Measurements from ENCODE around the gene CARD6. TPM values are rescaled to one million over a fixed set of nuclear protein-coding genes. Genes with fewer than 3 reads are reported as not detected.
A peak's percentile ranks its signal among the peaks of the same experiment; 100 is the strongest.

CARD6 gene
- total and polyA plus RNA-seq, 10 of the 15 experiments (the other 5 are each of a cell fraction or from before 2014, with no cell fraction given): 0.29 to 1.2 (median 0.62) TPM

DNA sequence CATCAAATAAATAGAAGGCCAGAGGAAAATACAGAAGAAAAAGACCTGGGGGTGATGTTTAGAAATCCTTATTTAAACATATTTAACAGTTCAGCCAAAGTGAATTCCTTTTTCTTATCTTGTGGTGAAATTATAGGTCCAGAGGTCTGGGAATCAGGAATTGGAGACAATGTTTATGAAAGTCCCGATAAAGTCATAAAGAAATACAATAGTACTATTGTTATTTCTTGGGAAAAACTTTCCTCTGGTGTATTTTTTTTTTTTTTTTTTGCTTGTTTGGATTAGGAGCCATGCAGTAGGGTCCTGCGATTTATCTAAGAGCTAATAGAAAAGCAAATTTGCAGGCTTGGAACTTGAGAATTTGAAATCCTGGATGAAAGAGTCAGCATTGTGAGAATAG lies 68.6 kb downstream of the CARD6 start (continued):
- TF ChIP-seq, protein P1, sequence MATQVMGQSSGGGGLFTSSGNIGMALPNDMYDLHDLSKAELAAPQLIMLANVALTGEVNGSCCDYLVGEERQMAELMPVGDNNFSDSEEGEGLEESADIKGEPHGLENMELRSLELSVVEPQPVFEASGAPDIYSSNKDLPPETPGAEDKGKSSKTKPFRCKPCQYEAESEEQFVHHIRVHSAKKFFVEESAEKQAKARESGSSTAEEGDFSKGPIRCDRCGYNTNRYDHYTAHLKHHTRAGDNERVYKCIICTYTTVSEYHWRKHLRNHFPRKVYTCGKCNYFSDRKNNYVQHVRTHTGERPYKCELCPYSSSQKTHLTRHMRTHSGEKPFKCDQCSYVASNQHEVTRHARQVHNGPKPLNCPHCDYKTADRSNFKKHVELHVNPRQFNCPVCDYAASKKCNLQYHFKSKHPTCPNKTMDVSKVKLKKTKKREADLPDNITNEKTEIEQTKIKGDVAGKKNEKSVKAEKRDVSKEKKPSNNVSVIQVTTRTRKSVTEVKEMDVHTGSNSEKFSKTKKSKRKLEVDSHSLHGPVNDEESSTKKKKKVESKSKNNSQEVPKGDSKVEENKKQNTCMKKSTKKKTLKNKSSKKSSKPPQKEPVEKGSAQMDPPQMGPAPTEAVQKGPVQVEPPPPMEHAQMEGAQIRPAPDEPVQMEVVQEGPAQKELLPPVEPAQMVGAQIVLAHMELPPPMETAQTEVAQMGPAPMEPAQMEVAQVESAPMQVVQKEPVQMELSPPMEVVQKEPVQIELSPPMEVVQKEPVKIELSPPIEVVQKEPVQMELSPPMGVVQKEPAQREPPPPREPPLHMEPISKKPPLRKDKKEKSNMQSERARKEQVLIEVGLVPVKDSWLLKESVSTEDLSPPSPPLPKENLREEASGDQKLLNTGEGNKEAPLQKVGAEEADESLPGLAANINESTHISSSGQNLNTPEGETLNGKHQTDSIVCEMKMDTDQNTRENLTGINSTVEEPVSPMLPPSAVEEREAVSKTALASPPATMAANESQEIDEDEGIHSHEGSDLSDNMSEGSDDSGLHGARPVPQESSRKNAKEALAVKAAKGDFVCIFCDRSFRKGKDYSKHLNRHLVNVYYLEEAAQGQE (IDR thresholded peaks at IDR 0.05; ENCODE audit: low read depth, low read length): no peak
- TF ChIP-seq YBX1 (IDR thresholded peaks at IDR 0.05) (no peak), NFXL1 (IDR thresholded peaks at IDR 0.05; ENCODE audit: borderline replicate concordance) (no peak), ASH2L (IDR thresholded peaks at IDR 0.05; ENCODE audit: borderline replicate concordance, low read depth) (no peak), HCFC1 (IDR thresholded peaks at IDR 0.05; ENCODE audit: low read length) (no peak), ETV6 (conservative IDR thresholded peaks at IDR 0.05 in 1 of 2, IDR thresholded peaks at IDR 0.05 in 1 of 2; ENCODE audit: borderline replicate concordance in 1 of 2, low read depth in 1 of 2) (no peak), CREB1 (IDR thresholded peaks at IDR 0.05; ENCODE audit: low read depth) (no peak)
- TF ChIP-seq, protein P2, sequence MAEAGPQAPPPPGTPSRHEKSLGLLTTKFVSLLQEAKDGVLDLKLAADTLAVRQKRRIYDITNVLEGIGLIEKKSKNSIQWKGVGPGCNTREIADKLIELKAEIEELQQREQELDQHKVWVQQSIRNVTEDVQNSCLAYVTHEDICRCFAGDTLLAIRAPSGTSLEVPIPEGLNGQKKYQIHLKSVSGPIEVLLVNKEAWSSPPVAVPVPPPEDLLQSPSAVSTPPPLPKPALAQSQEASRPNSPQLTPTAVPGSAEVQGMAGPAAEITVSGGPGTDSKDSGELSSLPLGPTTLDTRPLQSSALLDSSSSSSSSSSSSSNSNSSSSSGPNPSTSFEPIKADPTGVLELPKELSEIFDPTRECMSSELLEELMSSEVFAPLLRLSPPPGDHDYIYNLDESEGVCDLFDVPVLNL (IDR thresholded peaks at IDR 0.05; ENCODE audit: low read depth, low read length): no peak
- TF ChIP-seq, protein P3, sequence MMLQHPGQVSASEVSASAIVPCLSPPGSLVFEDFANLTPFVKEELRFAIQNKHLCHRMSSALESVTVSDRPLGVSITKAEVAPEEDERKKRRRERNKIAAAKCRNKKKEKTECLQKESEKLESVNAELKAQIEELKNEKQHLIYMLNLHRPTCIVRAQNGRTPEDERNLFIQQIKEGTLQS (IDR thresholded peaks at IDR 0.05; ENCODE audit: borderline replicate concordance, extremely low read depth, low read depth, low read length): no peak
- TF ChIP-seq, protein P4, sequence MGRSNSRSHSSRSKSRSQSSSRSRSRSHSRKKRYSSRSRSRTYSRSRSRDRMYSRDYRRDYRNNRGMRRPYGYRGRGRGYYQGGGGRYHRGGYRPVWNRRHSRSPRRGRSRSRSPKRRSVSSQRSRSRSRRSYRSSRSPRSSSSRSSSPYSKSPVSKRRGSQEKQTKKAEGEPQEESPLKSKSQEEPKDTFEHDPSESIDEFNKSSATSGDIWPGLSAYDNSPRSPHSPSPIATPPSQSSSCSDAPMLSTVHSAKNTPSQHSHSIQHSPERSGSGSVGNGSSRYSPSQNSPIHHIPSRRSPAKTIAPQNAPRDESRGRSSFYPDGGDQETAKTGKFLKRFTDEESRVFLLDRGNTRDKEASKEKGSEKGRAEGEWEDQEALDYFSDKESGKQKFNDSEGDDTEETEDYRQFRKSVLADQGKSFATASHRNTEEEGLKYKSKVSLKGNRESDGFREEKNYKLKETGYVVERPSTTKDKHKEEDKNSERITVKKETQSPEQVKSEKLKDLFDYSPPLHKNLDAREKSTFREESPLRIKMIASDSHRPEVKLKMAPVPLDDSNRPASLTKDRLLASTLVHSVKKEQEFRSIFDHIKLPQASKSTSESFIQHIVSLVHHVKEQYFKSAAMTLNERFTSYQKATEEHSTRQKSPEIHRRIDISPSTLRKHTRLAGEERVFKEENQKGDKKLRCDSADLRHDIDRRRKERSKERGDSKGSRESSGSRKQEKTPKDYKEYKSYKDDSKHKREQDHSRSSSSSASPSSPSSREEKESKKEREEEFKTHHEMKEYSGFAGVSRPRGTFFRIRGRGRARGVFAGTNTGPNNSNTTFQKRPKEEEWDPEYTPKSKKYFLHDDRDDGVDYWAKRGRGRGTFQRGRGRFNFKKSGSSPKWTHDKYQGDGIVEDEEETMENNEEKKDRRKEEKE (IDR thresholded peaks at IDR 0.05): no peak

Small RNA genes within 50 kb of the gene (small RNA-seq; reads per million reads assigned to genes)
- gene SNORD72: 305 reads per million, percentile 99 among the genes with 10 or more reads in this experiment

Other genes starting within 250 kb of the CARD6 start
- 1.9 and 2.6 TPM in 2 replicates for gene PTGER4, start 161.5 kb upstream of the CARD6 start, total RNA-seq (2014; rRNA removed)
- 0.32 and 0.54 TPM in 2 replicates for gene PTGER4, start 161.5 kb upstream of the CARD6 start, total RNA-seq (2014; rRNA removed; fragmentation: Illumina TruSeq; extraction: Trizol)
- 1.8 and 1.9 TPM in 2 replicates for gene PTGER4, start 161.5 kb upstream of the CARD6 start, total RNA-seq (2021)
- gene PTGER4, start 161.5 kb upstream of the CARD6 start, polyA plus RNA-seq (2011; rRNA removed): 2.8 and 3.7 TPM in 2 replicates
- gene PTGER4, start 161.5 kb upstream of the CARD6 start, polyA plus RNA-seq (2014; fragmentation: Illumina TruSeq; extraction: Trizol): 0.22 and 0.31 TPM in 2 replicates
- gene PTGER4, start 161.5 kb upstream of the CARD6 start, polyA plus RNA-seq (2014; fragmentation: Nextera tagmentation; extraction: Ambion mirVana): under 1 TPM; 0.15 to 0.18 TPM
- gene PTGER4, start 161.5 kb upstream of the CARD6 start, polyA plus RNA-seq (2014; rRNA removed): 0.63 and 1.8 TPM in 2 replicates
- 1 to 10 TPM in 1 of 2 experiments, under 1 TPM in 1; 0.60 to 2.3 TPM for gene PTGER4, start 161.5 kb upstream of the CARD6 start, polyA plus RNA-seq (2016; fragmentation: Nextera tagmentation; extraction: Ambion mirVana)
- gene TTC33, start 85.4 kb upstream of the CARD6 start, total RNA-seq (2014; rRNA removed): 7.9 and 11.3 TPM in 2 replicates
- gene TTC33, start 85.4 kb upstream of the CARD6 start, total RNA-seq (2014; rRNA removed; fragmentation: Illumina TruSeq; extraction: Trizol): 17.6 and 18.8 TPM in 2 replicates
- 10.0 and 11.0 TPM in 2 replicates for gene TTC33, start 85.4 kb upstream of the CARD6 start, total RNA-seq (2021)
- 11.4 and 19.9 TPM in 2 replicates for gene TTC33, start 85.4 kb upstream of the CARD6 start, polyA plus RNA-seq (2011; rRNA removed)
- gene TTC33, start 85.4 kb upstream of the CARD6 start, polyA plus RNA-seq (2014; fragmentation: Illumina TruSeq; extraction: Trizol): 15.7 and 18.1 TPM in 2 replicates
- 10 to 100 TPM; 13.4 to 20.3 TPM for gene TTC33, start 85.4 kb upstream of the CARD6 start, polyA plus RNA-seq (2014; fragmentation: Nextera tagmentation; extraction: Ambion mirVana)
- gene TTC33, start 85.4 kb upstream of the CARD6 start, polyA plus RNA-seq (2014; rRNA removed): 5.7 and 8.0 TPM in 2 replicates
- 10 to 100 TPM; 17.8 to 22.3 TPM for gene TTC33, start 85.4 kb upstream of the CARD6 start, polyA plus RNA-seq (2016; fragmentation: Nextera tagmentation; extraction: Ambion mirVana)
- 28.2 and 40.6 TPM in 2 replicates for gene PRKAA1, start 43.0 kb upstream of the CARD6 start, total RNA-seq (2014; rRNA removed)
- gene PRKAA1, start 43.0 kb upstream of the CARD6 start, total RNA-seq (2014; rRNA removed; fragmentation: Illumina TruSeq; extraction: Trizol): 36.2 and 37.7 TPM in 2 replicates
- 34.0 and 36.4 TPM in 2 replicates for gene PRKAA1, start 43.0 kb upstream of the CARD6 start, total RNA-seq (2021)
- 37.2 and 46.9 TPM in 2 replicates for gene PRKAA1, start 43.0 kb upstream of the CARD6 start, polyA plus RNA-seq (2011; rRNA removed)
- gene PRKAA1, start 43.0 kb upstream of the CARD6 start, polyA plus RNA-seq (2014; fragmentation: Illumina TruSeq; extraction: Trizol): 55.5 and 67.5 TPM in 2 replicates
- gene PRKAA1, start 43.0 kb upstream of the CARD6 start, polyA plus RNA-seq (2014; fragmentation: Nextera tagmentation; extraction: Ambion mirVana): 10 to 100 TPM; 13.6 to 13.8 TPM
- gene PRKAA1, start 43.0 kb upstream of the CARD6 start, polyA plus RNA-seq (2014; rRNA removed): 31.0 and 36.2 TPM in 2 replicates
- 10 to 100 TPM; 23.6 to 25.4 TPM for gene PRKAA1, start 43.0 kb upstream of the CARD6 start, polyA plus RNA-seq (2016; fragmentation: Nextera tagmentation; extraction: Ambion mirVana)
- gene RPL37, start 6.1 kb upstream of the CARD6 start, total RNA-seq (2014; rRNA removed): 3,247 and 3,409 TPM in 2 replicates
- 4,157 and 4,159 TPM in 2 replicates for gene RPL37, start 6.1 kb upstream of the CARD6 start, total RNA-seq (2014; rRNA removed; fragmentation: Illumina TruSeq; extraction: Trizol)
- gene RPL37, start 6.1 kb upstream of the CARD6 start, total RNA-seq (2021): 2,179 and 2,342 TPM in 2 replicates
- 3,638 and 4,817 TPM in 2 replicates for gene RPL37, start 6.1 kb upstream of the CARD6 start, polyA plus RNA-seq (2011; rRNA removed)
- 3,012 and 4,033 TPM in 2 replicates for gene RPL37, start 6.1 kb upstream of the CARD6 start, polyA plus RNA-seq (2014; fragmentation: Illumina TruSeq; extraction: Trizol)
- 1,000 to 10,000 TPM; 2,699 to 2,779 TPM for gene RPL37, start 6.1 kb upstream of the CARD6 start, polyA plus RNA-seq (2014; fragmentation: Nextera tagmentation; extraction: Ambion mirVana)
- 6,216 and 6,624 TPM in 2 replicates for gene RPL37, start 6.1 kb upstream of the CARD6 start, polyA plus RNA-seq (2014; rRNA removed)
- gene RPL37, start 6.1 kb upstream of the CARD6 start, polyA plus RNA-seq (2016; fragmentation: Nextera tagmentation; extraction: Ambion mirVana): 1,000 to 10,000 TPM; 1,697 to 1,785 TPM
- gene C7, start 68.1 kb downstream of the CARD6 start, total RNA-seq (2014; rRNA removed): not detected in 2 replicates
- gene C7, start 68.1 kb downstream of the CARD6 start, total RNA-seq (2014; rRNA removed; fragmentation: Illumina TruSeq; extraction: Trizol): not detected in 2 replicates
- gene C7, start 68.1 kb downstream of the CARD6 start, total RNA-seq (2021): 0.82 and 0.90 TPM in 2 replicates
- not detected in 2 replicates for gene C7, start 68.1 kb downstream of the CARD6 start, polyA plus RNA-seq (2011; rRNA removed)
- not detected in 2 replicates for gene C7, start 68.1 kb downstream of the CARD6 start, polyA plus RNA-seq (2014; fragmentation: Illumina TruSeq; extraction: Trizol)
- gene C7, start 68.1 kb downstream of the CARD6 start, polyA plus RNA-seq (2014; fragmentation: Nextera tagmentation; extraction: Ambion mirVana): not detected
- not detected in 2 replicates for gene C7, start 68.1 kb downstream of the CARD6 start, polyA plus RNA-seq (2014; rRNA removed)
- not detected for gene C7, start 68.1 kb downstream of the CARD6 start, polyA plus RNA-seq (2016; fragmentation: Nextera tagmentation; extraction: Ambion mirVana)
- gene MROH2B, start 230.0 kb downstream of the CARD6 start, total RNA-seq (2014; rRNA removed): not detected in 2 replicates
- gene MROH2B, start 230.0 kb downstream of the CARD6 start, total RNA-seq (2014; rRNA removed; fragmentation: Illumina TruSeq; extraction: Trizol): not detected in 2 replicates
- gene MROH2B, start 230.0 kb downstream of the CARD6 start, total RNA-seq (2021): not detected in 2 replicates
- gene MROH2B, start 230.0 kb downstream of the CARD6 start, polyA plus RNA-seq (2011; rRNA removed): not detected in 2 replicates
- not detected in 2 replicates for gene MROH2B, start 230.0 kb downstream of the CARD6 start, polyA plus RNA-seq (2014; fragmentation: Illumina TruSeq; extraction: Trizol)
- gene MROH2B, start 230.0 kb downstream of the CARD6 start, polyA plus RNA-seq (2014; fragmentation: Nextera tagmentation; extraction: Ambion mirVana): not detected
- gene MROH2B, start 230.0 kb downstream of the CARD6 start, polyA plus RNA-seq (2014; rRNA removed): not detected in 2 replicates
- not detected for gene MROH2B, start 230.0 kb downstream of the CARD6 start, polyA plus RNA-seq (2016; fragmentation: Nextera tagmentation; extraction: Ambion mirVana)

Measured in GM12878 (cell line).